NCI-H1092 treated with DMSO at 0.1 percent for 48 hours (cell line): ENCODE data around the gene ZMIZ1.

Experiments
- DNase-seq: peaks from one replicate; lab custom pipeline; 2025; lab: John Stamatoyannopoulos, UW

The ZMIZ1 gene

DNA sequence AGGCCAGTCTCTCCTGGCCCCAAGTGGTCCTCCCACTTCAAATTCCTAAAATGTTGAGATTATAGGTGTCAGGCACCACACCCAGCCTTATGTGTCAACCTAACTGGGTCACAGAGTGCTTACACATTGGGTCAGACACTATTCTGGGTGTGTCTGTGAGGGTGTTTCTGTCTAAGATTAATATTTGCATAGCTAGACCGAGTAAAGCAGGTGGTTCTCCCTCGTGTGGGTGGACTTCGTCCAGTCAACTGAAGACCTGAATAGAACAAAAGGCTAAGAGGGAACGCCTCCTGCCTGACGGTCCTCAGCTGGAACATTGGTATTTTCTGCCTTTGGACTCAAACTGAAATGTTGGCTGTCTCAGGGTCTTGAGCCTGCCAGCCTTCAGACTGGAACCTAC is 290.0 kb downstream of the ZMIZ1 start:
- no peak for DNase-seq

GRCh38 chr10:79359816-79360498 is 291.2 kb downstream of the ZMIZ1 start:
- no peak for DNase-seq

- no peak for DNase-seq
Measured at GRCh38 chr10:79360499-79361342, 292.0 kb downstream of the ZMIZ1 start.

- no peak for DNase-seq
Measured at GRCh38 chr10:79361726-79362397, 293.1 kb downstream of the ZMIZ1 start.
